Fibroblast of skin of left quadriceps (primary cell): Measurements from ENCODE around the gene GPR107.

Experiments
- DNase-seq, 2 experiments: peaks; one replicate each; pipeline ENCODE4 v3.0.0-alpha.2; 2013; ENCODE audit warnings: low read depth in 2 of 2

Gene GPR107

DNA sequence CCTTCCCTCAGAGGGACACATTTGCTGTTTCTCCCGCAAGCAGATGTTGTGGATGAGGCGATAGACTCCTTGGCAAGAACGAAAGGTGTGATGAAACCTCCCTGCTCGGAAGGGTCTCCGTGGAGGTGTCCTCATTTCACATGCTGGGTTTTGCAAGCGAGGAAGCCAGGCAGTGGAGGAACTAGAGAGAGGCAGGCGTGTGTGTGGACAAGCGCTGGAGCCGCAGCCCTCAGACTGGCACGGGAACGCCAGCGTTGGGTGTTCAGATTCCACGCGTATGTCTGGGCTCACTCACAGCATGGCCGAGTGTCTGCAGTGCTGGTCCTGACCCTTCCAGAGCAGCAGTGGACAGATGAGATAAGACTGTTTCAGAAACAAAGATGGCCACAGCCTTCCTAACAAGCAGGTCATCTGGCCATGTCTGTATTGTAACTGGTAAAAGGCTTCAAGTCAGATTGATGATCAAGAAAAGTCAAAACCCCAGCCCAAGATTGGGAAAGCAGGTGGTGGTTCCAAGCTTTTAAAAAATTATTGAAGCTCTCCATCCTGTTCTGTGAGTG, 83.5 kb downstream of the GPR107 start:
- no peak for DNase-seq

GRCh38 chr9:130137641-130138081, 84.0 kb downstream of the GPR107 start:
- no peak for DNase-seq

DNA sequence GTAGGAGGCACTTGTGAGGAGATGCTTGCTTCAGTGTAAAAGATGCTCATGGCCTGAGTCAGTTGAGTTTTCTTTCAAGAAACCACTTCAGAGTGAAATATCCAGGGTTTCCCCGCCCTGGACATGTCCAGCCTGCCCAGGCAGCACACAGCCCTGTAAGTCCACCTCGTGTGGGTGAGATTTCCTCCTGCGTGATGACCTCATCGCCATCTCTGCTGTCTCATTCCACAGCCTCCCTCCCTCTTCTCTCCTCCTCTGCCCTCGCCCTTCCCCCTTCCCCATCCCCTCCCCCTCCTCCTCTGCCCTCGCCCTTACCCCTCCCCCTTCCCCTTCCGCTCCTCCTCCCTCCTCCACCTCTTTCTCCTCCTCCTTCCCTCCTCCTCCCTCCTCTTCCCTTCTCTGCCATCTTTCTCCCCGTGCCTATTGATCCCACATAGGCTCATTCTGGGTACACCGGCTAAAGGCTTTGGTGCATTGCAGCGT, 84.5 kb downstream of the GPR107 start:
- DNase-seq, result peak; percentile 57 to 63

- DNase-seq, result peak; percentile 75 to 79
Observed at GRCh38 chr9:130138791-130139190, 85.1 kb downstream of the GPR107 start.

DNA sequence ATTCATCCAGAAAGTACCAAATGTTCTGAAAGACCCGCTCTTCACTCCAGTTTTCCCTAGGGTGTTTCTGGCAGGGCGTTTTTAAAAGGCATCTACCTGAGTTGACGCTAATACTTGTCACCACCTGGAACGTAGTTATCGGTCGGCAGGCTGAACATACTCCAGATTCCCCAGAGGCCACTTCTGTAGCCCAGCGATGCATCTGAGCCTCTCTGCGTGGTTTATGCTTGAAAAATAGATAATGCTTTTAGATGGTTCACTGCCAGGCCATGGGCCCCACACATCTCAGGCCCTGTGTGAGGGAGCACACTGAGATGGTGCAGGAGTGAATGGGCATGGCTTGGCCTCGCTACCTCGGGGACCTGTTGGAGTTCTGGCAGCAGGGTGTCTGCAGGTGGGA, 85.5 kb downstream of the GPR107 start:
- DNase-seq, result no peak

DNA sequence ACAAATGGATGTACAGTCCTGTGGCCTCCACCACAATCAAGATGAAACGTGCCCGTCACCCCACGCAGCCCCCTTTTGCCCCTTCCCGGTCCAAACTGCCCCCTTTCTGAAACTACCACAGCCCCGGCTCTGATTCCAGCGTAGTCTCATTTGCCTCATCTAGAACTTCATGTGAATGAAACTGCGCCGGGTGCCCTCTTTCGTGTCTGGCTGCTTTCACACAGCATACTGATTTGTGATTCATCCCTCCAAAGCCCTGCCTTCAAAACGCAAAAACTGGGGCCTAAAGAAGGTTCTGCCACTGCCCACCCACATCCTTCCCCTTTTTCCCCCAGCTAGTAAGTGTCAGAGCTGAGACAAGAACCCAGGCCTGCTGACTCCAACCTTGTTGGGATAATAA, 87.0 kb downstream of the GPR107 start:
- DNase-seq, result no peak

GRCh38 chr9:130142056-130142455, 88.3 kb downstream of the GPR107 start:
- no peak for DNase-seq

DNA sequence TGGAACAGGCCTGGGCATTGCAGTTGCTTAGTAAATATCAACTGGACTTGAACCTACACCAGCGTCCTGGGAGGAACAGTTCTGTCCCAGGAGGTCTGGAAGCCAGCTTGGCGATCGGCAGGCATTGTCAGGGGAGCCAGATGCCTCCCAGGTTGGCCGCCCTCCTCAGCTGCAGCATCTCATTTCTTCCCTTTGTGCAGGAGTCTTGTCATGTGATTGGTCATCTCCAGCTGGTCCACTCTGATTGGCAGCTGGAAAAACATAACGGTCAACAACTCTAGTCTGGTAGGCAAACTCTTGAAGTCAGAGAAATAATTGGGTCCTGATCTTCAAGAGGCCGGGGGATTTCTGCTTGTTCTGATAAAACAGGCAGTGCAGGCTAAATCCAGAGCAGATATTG, 88.9 kb downstream of the GPR107 start:
- DNase-seq, result no peak

DNA sequence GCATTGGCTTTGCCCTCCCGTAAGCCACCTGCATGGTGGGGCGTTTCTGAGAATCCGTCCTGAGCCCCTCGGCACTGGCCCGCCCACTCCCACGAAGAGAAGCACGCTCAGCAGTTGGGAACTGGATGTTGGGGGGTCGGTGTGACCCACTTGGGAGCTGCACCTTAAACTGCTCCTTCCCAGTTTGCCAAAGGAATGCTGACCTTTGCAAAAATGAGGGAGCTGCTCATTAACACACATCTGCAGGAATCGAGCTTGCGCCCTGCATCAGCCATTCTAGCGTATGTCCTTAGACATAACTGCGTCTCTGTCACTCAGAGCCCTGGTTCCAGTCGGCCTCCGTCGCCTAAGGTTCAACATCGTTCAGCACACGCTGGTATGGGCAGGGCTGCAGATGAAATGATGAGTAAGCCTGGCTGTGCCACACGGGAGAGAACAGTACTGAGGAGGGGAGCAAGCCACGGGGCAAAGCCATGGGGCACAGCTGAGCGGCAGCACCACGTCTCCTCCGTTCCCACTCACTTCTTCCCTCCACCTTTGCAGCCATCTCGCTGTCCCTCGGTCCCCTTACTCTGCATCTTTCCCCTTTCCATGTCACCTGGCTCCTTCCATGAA, 89.7 kb downstream of the GPR107 start:
- no peak for DNase-seq

DNA sequence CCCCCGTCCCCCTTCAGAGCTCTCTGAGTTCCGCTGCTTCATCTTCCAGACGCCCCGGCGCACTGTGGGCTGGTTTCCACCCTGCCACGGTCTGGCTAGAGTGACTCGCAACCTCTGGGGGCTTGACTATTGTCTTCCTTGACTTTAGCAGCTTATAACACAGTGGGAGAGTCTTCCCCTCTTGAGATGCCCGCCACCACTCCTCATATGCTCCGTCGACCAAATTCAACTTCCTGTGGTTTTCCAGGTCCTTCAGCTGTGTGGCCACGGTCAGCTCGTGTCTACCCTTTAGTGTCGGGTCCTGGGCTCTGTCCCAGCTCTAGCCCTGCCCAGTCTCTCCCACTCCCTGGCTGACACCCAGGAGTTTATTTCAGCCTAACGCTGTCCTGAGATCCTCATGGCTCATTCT, 90.3 kb downstream of the GPR107 start:
- DNase-seq, result no peak

DNA sequence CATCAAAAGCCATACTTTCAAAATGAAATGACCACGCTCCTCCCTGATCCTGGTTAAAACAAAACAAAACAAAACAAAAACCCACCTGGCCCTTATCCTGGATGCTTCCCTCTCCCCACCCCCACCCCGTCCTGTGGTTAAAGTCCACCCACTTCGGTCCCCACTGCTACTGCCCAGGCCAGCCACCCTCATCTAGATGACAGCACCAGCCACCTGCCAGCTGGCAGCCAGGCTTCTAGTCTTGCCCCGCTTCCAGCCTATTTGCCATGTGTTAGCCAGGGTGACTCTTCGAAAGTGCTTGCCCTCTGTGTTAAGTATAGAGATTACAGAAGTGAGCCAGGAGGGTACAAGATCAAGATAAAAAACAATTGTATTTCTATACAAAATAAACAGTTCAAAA, 91.0 kb downstream of the GPR107 start:
- no peak for DNase-seq

GRCh38 chr9:130145658-130146057, 92.0 kb downstream of the GPR107 start:
- DNase-seq, result no peak

DNA sequence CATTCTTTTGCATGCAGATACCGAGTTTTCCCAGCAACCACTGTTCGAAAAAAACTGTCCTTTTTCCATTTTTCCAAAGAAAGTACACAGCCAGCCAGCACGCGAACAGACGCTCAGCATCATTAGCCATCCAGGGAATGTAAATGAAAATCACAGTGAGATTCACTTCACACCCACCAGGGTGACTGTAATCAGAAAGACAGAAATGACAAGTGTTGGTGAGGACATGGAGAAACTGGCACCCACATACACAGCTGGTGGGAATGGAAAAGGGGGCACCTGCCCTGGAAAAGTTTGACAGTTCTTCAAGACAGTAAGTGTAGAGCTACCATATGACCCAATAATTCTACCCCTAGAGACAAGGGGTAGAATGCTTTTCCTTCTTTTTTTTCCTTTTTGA, 93.5 kb downstream of the GPR107 start:
- no peak for DNase-seq

DNA sequence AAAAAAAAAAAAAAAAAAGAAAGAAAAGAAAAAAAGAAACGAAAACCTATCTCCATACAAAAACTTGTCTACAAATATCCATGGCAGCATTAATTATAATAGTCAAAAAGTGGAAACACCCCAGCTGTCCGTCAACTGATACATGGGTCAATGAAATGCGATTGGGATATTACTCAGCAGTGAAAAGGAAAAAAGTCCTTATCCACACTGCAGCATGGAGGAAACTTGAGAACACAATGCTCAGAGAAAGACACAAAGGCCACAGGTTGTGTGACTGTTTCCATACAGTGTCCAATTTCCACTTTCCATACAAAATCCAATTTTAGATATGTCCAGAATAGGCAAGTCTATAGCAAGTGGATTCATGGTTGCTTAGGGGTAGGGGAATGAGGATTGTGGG, 94.2 kb downstream of the GPR107 start:
- no peak for DNase-seq

GRCh38 chr9:130149031-130149430, 95.3 kb downstream of the GPR107 start:
- DNase-seq, result no peak

GRCh38 chr9:130149654-130150286, 96.1 kb downstream of the GPR107 start:
- DNase-seq, result no peak

- no peak for DNase-seq
Observed at GRCh38 chr9:130150779-130151382, 97.2 kb downstream of the GPR107 start.

DNA sequence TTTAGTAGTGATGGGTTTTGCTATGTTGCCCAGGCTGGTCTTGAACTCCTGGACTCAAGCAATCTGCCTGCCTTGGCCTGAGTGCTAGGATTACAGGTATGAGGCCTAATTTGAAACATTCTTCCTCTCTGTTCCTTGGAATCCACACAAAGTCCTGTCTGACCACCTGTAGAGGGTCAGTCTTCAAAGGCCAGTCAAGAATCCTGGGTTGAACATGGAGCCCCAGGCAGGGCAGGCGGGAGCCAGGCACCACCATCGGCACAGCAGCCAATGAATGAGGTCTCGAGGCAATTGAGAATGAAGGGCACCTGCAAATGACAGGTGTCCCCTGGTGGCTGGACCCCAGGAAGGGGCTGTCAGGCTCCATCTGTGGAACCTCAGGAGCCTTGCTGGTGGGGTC, 101.1 kb downstream of the GPR107 start:
- no peak for DNase-seq

- DNase-seq, result no peak
Observed at GRCh38 chr9:130155647-130156046, 101.9 kb downstream of the GPR107 start.

- no peak for DNase-seq
Observed at GRCh38 chr9:130156672-130157071, 103.0 kb downstream of the GPR107 start.

DNA sequence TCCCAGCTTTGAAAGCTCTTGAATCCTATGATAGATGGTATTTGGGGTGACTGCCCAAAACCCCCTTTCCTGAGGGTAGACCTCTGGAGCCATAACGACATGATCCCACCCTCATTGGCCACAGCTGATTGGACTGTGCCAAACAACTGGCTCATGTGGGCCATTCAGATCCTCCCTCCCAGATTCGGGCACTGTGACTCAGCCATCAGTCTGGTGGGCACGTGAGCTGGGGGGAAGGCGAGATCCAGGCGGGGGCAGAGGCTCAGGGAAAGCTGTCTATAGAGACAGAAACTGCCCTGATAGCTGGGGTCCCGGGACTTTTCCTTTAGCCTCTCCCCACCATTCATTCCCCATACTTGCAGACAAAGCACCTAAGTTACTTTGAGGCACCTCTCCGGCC, 103.4 kb downstream of the GPR107 start:
- DNase-seq, result no peak

DNA sequence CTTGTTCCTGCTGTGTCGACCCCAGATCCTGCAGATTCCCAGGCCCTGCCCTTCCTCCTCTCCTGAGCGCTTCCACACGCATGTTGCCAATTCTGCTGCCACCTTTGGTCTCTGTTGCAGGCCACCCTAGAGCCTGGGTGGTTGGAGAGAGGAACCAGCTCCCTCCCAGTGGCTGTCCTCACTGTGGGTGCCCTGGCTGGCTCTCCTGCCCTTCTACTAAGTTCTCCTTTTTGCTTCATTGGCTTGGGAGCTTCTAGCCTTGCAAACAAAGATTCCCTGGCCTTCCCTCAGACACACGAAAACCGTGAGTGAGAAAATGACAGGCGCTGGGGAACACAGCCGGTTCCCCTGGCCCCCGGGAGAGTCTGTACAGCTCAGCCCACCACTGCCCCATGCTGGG, 104.3 kb downstream of the GPR107 start:
- DNase-seq, result no peak

GRCh38 chr9:130159057-130159456, 105.4 kb downstream of the GPR107 start:
- DNase-seq, result no peak
